Panc1 (cell line): ENCODE measurements around the gene TCTN1. TPM values are rescaled to one million over a fixed set of nuclear protein-coding genes. Genes with fewer than 3 reads are reported as not detected.

Source experiments
- ATAC-seq: fragments of 200-7000 bp; cut with Tn5 transposase; 2 replicates; pipeline ENCODE4 v1.9.1; 2020; ENCODE audit warnings: mild to moderate bottlenecking, moderate library complexity
- BruUV-seq: library from RNA; stranded (reverse); fragments of 400-500 nt; replicated peaks from 2 replicates; lab custom pipeline; 2021; lab: Mats Ljungman, UMichigan
- CTCF ChIA-PET: fragments of 300-600 bp; sonication (Branson Sonifier 250); formaldehyde crosslinking; loops from one replicate; lab custom pipeline; 2022; ENCODE audit warnings: antibody characterized with exemption; lab: Charles Lee
- POLR2A ChIA-PET: fragments of 300-600 bp; sonication (Branson Sonifier 250); formaldehyde crosslinking; loops from one replicate; lab custom pipeline; 2022; ENCODE audit warnings: antibody characterized with exemption; lab: Charles Lee
- DNase-seq: peaks from one replicate; pipeline ENCODE4 v3.0.0-alpha.2; 2010; ENCODE audit warnings: low read depth, low spot score
- H3K27ac ChIP-seq: 2 replicates; pipeline ENCODE4 v1.5.1; 2011; ENCODE audit warnings: mild to moderate bottlenecking, low read length, inconsistent platforms
- H3K27me3 ChIP-seq: fragments of 200-500 bp; sonication (Bioruptor generic); 2 replicates; pipeline ENCODE4 v1.6.0; 2014; ENCODE audit warnings: low read length, inconsistent platforms; ENCODE audit not compliant: control insufficient read depth, insufficient read depth
- H3K36me3 ChIP-seq: fragments of 200-500 bp; sonication (Bioruptor generic); 2 replicates; pipeline ENCODE4 v1.5.1; 2014; ENCODE audit warnings: inconsistent platforms, mild to moderate bottlenecking, low read length, moderate library complexity; ENCODE audit not compliant: control insufficient read depth, insufficient read depth
- H3K4me1 ChIP-seq: 2 replicates; pipeline ENCODE4 v1.5.1; 2011; ENCODE audit warnings: inconsistent platforms, mild to moderate bottlenecking, low read length, moderate library complexity; ENCODE audit not compliant: control insufficient read depth, insufficient read depth
- H3K4me3 ChIP-seq, 2 experiments: 2 replicates each; pipeline ENCODE4 v1.5.1; 2011 to 2012; ENCODE audit warnings: low read depth in 2 of 2, low read length in 2 of 2, mild to moderate bottlenecking in 2 of 2, inconsistent platforms in 1 of 2, moderate library complexity in 1 of 2
- H3K9me3 ChIP-seq: fragments of 200-500 bp; sonication (Bioruptor generic); 2 replicates; pipeline ENCODE4 v1.5.1; 2014; ENCODE audit warnings: low read depth, mild to moderate bottlenecking, inconsistent platforms, low read length, moderate library complexity; ENCODE audit not compliant: control insufficient read depth, insufficient read depth
- CTCF ChIP-seq: fragments of 450-650 bp; IDR thresholded peaks from 2 replicates; pipeline ENCODE4 v1.5.1; 2017; ENCODE audit warnings: mild to moderate bottlenecking
- POLR2AphosphoS5 ChIP-seq: IDR thresholded peaks from 2 replicates; pipeline ENCODE4 v1.6.1; 2012; ENCODE audit warnings: mild to moderate bottlenecking, low read depth, low read length, moderate library complexity
- SIN3A ChIP-seq: IDR thresholded peaks from 2 replicates; pipeline ENCODE4 v1.6.1; 2012; ENCODE audit warnings: low read depth, mild to moderate bottlenecking, low read length, moderate library complexity, borderline replicate concordance; ENCODE audit not compliant: insufficient read depth
- TCF7L2 ChIP-seq: IDR thresholded peaks from 2 replicates; pipeline ENCODE4 v1.6.1; 2011; ENCODE audit warnings: mild to moderate bottlenecking, low read depth, low read length, inconsistent platforms
- in situ Hi-C: cut with HindIII; loops from 2 replicates; pipeline ENCODE4 v1.10.0; 2016; ENCODE audit warnings: low sequenced_read_pairs, low pct_unique_long_range_greater_than_20kb
- intact Hi-C: fragments of 100-400 bp; cut with micrococcal nuclease; formaldehyde crosslinking; loops from one replicate; pipeline ENCODE4 v1.10.0; 2022; ENCODE audit not compliant: unreplicated experiment
- total RNA-seq: library from RNA; stranded (reverse); gene quantifications from one replicate; pipeline ENCODE4 v1.2.1, GENCODE V29; 2021; ENCODE audit not compliant: unreplicated experiment
- TF ChIP-seq, protein P1 (sequence below), 2 experiments: IDR thresholded peaks; 2 replicates each; pipeline ENCODE4 v1.6.1; 2011 to 2012; ENCODE audit warnings: low read depth in 2 of 2, control low read depth in 1 of 2, low read length in 1 of 2, mild to moderate bottlenecking in 1 of 2, moderate library complexity in 1 of 2; ENCODE audit not compliant: insufficient read depth in 1 of 2

The TCTN1 gene
- total RNA-seq, 1 experiment from 2014 or later, result 28.5 TPM

DNA sequence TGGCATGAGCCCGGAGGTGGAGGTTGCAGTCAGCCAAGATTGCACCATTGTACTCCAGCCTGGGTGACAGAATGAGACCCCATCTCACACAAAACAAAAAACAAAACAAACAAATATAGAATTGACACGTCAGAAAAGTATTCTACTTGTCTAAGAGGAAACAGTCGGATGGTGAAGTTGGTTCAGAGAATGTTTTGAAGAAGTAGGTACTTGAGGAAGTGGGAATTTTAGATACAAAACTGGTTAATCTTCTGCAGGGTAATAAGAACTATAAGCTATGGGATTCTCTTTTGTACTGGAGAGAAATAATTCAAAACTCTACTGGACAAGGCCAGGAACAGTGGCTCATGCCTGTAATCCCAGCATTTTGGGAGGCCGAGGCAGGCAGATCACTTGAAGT is 14.6 kb upstream of the TCTN1 start:
- no peak for TF ChIP-seq SIN3A
- TF ChIP-seq TCF7L2, result no peak
- TF ChIP-seq, protein P1, sequence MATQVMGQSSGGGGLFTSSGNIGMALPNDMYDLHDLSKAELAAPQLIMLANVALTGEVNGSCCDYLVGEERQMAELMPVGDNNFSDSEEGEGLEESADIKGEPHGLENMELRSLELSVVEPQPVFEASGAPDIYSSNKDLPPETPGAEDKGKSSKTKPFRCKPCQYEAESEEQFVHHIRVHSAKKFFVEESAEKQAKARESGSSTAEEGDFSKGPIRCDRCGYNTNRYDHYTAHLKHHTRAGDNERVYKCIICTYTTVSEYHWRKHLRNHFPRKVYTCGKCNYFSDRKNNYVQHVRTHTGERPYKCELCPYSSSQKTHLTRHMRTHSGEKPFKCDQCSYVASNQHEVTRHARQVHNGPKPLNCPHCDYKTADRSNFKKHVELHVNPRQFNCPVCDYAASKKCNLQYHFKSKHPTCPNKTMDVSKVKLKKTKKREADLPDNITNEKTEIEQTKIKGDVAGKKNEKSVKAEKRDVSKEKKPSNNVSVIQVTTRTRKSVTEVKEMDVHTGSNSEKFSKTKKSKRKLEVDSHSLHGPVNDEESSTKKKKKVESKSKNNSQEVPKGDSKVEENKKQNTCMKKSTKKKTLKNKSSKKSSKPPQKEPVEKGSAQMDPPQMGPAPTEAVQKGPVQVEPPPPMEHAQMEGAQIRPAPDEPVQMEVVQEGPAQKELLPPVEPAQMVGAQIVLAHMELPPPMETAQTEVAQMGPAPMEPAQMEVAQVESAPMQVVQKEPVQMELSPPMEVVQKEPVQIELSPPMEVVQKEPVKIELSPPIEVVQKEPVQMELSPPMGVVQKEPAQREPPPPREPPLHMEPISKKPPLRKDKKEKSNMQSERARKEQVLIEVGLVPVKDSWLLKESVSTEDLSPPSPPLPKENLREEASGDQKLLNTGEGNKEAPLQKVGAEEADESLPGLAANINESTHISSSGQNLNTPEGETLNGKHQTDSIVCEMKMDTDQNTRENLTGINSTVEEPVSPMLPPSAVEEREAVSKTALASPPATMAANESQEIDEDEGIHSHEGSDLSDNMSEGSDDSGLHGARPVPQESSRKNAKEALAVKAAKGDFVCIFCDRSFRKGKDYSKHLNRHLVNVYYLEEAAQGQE (IDR thresholded peaks at IDR 0.05; ENCODE audit: insufficient read depth in 1 of 2, low read depth in 2 of 2, low read length in 1 of 2), result no peak
- TF ChIP-seq POLR2AphosphoS5, result no peak
- TF ChIP-seq CTCF, result no peak
- ChIA-PET POLR2A (interaction anchor here (0.6 kb wide), 2 partner anchors 52 to 77 kb away, joined by 3 to 4 read pairs; no protein-coding TSS in a partner anchor), CTCF (interaction anchor here (0.6 to 3.1 kb wide), 3 partner anchors 47 to 168 kb away, joined by 3 to 11 read pairs (median 8); no protein-coding TSS in a partner anchor)
- no peaks in the 10 kb centered on the region for H3K9me3 ChIP-seq
- H3K4me1 ChIP-seq, result no peaks in the 10 kb centered on the region
- in situ Hi-C loops (no loop called here), intact Hi-C loops (no loop called here)
- ATAC-seq (no peak), DNase-seq (no peak)
- BruUV-seq, result no TSS peak
- H3K36me3 ChIP-seq, result no peaks in the 10 kb centered on the region
- no peak overlapping the region for H3K4me3 ChIP-seq
- no peak overlapping the region for H3K27ac ChIP-seq
- H3K27me3 ChIP-seq, result no peaks in the 10 kb centered on the region

DNA sequence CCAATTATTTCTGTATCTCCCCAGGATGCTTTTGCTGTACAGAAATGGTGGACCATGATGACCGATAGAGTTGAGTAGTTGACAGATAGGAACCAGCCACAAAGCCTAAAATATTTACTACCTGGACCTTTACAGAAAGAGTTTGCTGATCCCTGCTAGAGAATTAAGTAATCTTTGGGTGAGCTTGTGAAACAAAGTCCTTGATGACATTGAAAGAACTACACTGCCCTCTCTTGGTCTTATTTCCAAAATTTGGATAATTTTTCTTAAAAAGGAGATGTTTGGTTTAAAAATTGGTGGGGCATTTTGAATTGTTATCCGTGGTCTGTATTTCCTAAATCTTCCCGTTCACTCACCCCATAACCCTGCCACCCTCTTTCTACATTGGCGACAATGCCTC is 13.7 kb upstream of the TCTN1 start:
- Histone ChIP-seq H3K27me3 (no peaks in the 10 kb centered on the region), H3K4me3 (no peak overlapping the region), H3K4me1 (no peaks in the 10 kb centered on the region), H3K27ac (no peak overlapping the region), H3K9me3 (no peaks in the 10 kb centered on the region), H3K36me3 (no peaks in the 10 kb centered on the region)
- in situ Hi-C loops, result no loop called here
- ChIA-PET POLR2A (interaction anchor here (0.6 kb wide), 2 partner anchors 53 to 76 kb away, joined by 3 to 4 read pairs; no protein-coding TSS in a partner anchor), CTCF (interaction anchor here (0.6 to 3.1 kb wide), 5 partner anchors 15 to 168 kb away, joined by 3 to 11 read pairs (median 5); partner anchors contain the start of gene ARPC3)
- DNase-seq (no peak), ATAC-seq (no peak)
- TF ChIP-seq SIN3A (no peak), TCF7L2 (no peak), POLR2AphosphoS5 (no peak), CTCF (no peak)
- TF ChIP-seq, protein P1 (IDR thresholded peaks at IDR 0.05; ENCODE audit: insufficient read depth in 1 of 2, low read depth in 2 of 2, low read length in 1 of 2), result no peak
- BruUV-seq, result no TSS peak
- intact Hi-C loops, result loop anchor here (5.0 kb wide), 1 partner anchor 88 kb away; no protein-coding TSS in a partner anchor
